Ovary (tissue), 3 donors: ENCODE results near the gene EEF2K.

Experiments used
- CTCF ChIP-seq, 3 donors: fragments of 450-650 bp in 2 of 3; fragments of 200-600 bp in 1 of 3; IDR thresholded peaks; one replicate each; pipeline versions ENCODE4 v1.5.1 to v1.8.0; 2016 to 2022; ENCODE audit warnings: antibody characterized with exemption in 3 of 3, mild to moderate bottlenecking in 1 of 3
- EP300 ChIP-seq: sonication (generic); formaldehyde crosslinking; IDR thresholded peaks from one replicate; pipeline ENCODE4 v1.6.1; 2017; ENCODE audit warnings: antibody characterized with exemption
- donor health status: DM: no; HTN: no; CAD: no.

DNA sequence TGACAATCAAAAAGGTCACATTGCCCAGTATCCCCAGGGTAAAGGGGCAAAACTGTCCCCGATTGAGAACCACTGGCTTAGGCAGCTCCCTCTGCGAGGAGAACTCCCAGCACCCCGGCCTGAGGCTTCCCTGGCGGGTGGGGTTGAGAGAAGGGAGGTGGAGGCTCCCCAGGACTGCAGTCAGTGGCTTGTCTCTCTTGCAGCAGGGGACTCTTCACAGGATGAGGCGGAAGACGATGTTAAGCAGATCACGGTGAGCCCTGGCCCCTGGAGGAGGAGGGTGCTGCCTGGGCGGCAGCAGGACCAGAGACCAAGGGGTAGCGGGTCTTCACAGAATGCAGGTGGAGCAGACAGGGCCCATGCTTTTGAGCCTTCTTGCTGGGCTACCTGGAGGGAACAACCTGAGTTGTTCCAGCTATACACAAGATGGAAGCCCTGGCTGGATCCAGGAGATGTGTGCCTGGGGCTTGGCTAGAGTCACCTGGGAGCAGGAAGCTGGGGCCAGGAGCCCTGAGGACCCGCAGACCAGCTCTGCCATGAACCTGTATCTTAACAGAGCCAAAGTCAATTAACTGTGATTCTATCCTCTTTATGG, 107.9 kb downstream of the EEF2K start:
- no peak for TF ChIP-seq CTCF (IDR thresholded peaks at IDR 0.05)
- TF ChIP-seq EP300 = no peak
